ENCODE measurements around the gene COX19. TPM values are rescaled to one million over a fixed set of nuclear protein-coding genes. Genes with fewer than 3 reads are reported as not detected.

Gene COX19
- total RNA-seq, 1 experiment from 2014 or later: 12.3 TPM

DNA sequence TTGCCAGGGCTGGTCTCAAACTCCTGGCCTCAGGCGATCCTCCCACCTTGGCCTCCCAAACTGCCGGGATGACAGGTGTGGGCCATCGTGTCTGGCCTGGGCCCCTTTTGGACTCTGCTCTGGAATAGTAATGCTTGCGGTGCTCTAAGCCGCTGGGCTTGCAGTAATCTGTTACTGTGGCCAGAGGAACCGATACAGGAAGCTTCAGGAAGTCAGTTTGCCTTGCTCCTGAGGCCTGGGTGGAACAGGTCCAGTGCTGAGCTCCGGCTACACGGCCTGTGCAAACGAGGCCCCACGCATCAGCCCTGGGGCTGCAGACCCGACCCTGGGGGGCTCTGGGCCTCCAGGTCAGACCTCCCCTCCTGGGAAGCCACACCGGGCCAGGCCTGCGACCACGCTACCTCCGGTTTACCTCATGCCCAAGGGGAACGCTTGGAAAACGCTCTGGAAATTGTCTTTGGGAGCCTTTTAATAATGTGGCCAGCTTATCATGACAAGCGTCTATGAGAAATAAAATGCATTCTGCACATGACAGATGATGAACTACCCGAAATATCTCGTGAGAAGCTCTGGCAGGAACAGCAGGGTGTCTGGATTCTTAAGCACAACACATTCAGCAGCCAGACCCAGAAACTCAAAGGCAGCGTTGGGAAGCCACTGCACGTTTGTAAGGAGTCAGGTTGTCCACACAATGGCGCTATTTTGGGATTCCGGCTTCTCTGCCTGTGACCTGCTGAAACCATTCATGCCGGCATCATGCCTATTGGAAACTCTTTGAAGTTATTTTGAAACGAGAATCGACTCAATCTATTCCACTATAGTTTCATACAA lies 10.7 kb downstream of the COX19 start:
- H3K4ac ChIP-seq (ENCODE audit: low read depth, low read length): no peak overlapping the region
- no peak overlapping the region for H4K5ac ChIP-seq (ENCODE audit: insufficient read length, low read depth, low read length)
- H3K79me2 ChIP-seq (ENCODE audit: insufficient read depth, low read length): no peaks in the 10 kb centered on the region
- H3K36me3 Mint-ChIP-seq (ENCODE audit: insufficient read depth in 1 of 3, low read depth in 3 of 3): peaks cover 0 to 29% (median 24%) of the 10 kb centered on the region in 3 experiments
- H3K56ac ChIP-seq (ENCODE audit: insufficient read length, low read depth, low read length): no peak overlapping the region
- H3K27me3 ChIP-seq (ENCODE audit: insufficient read depth, low read length): no peaks in the 10 kb centered on the region
- H3K27ac Mint-ChIP-seq: no peak overlapping the region; a peak in 1 of 7 replicates
- no peak overlapping the region for H3K23ac ChIP-seq (ENCODE audit: insufficient read length, low read depth, low read length)
- no peak overlapping the region for H3K27ac ChIP-seq (ENCODE audit: insufficient read length, low read depth, low read length)
- H3K79me1 ChIP-seq (ENCODE audit: insufficient read depth, low read depth, low read length, poor library complexity, severe bottlenecking): no peaks in the 10 kb centered on the region
- no peak overlapping the region for H3T11ph ChIP-seq (ENCODE audit: low read length)
- H3K18ac ChIP-seq (ENCODE audit: insufficient read length, low read depth, low read length): no peak overlapping the region
- no peaks in the 10 kb centered on the region for H3K23me2 ChIP-seq (ENCODE audit: insufficient read length, low read depth, low read length, poor library complexity, severe bottlenecking)
- no peak overlapping the region for H2AK5ac ChIP-seq (ENCODE audit: insufficient read length, low read length)
- H3K4me1 Mint-ChIP-seq: peaks cover 10 to 17% of the 10 kb centered on the region in 2 experiments
- H2AFZ ChIP-seq (ENCODE audit: low read length): no peak overlapping the region
- TF ChIP-seq, protein P1, sequence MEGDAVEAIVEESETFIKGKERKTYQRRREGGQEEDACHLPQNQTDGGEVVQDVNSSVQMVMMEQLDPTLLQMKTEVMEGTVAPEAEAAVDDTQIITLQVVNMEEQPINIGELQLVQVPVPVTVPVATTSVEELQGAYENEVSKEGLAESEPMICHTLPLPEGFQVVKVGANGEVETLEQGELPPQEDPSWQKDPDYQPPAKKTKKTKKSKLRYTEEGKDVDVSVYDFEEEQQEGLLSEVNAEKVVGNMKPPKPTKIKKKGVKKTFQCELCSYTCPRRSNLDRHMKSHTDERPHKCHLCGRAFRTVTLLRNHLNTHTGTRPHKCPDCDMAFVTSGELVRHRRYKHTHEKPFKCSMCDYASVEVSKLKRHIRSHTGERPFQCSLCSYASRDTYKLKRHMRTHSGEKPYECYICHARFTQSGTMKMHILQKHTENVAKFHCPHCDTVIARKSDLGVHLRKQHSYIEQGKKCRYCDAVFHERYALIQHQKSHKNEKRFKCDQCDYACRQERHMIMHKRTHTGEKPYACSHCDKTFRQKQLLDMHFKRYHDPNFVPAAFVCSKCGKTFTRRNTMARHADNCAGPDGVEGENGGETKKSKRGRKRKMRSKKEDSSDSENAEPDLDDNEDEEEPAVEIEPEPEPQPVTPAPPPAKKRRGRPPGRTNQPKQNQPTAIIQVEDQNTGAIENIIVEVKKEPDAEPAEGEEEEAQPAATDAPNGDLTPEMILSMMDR (conservative IDR thresholded peaks at IDR 0.05): peak; percentile 58
- DNase-seq: peak; percentile 66
- no peak overlapping the region for H3K4me2 ChIP-seq (ENCODE audit: insufficient read depth, insufficient read length, low read length)
- no peaks in the 10 kb centered on the region for H3K9me3 ChIP-seq (ENCODE audit: control insufficient read depth, low read depth, low read length)
- H4K20me1 ChIP-seq (ENCODE audit: control insufficient read depth, insufficient read depth, insufficient read length): no peaks in the 10 kb centered on the region
- no peak overlapping the region for H3K14ac ChIP-seq (ENCODE audit: insufficient read depth, low read length)
- H3K4me3 Mint-ChIP-seq: no peak overlapping the region
- H3K27me3 Mint-ChIP-seq (ENCODE audit: low read depth): peaks cover 4% of the 10 kb centered on the region; the same call in 1 of the 2 replicates
- H4K91ac ChIP-seq (ENCODE audit: insufficient read length, low read depth, low read length): no peak overlapping the region
- WGBS (ENCODE audit: extremely low coverage, insufficient read length, low lambda C conversion rate): no CpG with 5 or more reads among the region's 27 CpGs
- no peak overlapping the region for H4K8ac ChIP-seq (replicated peaks; ENCODE audit: insufficient read length, low read depth, low read length)
- peaks cover 0 to 3% of the 10 kb centered on the region in 2 experiments; a peak in 1 of 5 replicates for H3K9me3 Mint-ChIP-seq
- H2BK120ac ChIP-seq (ENCODE audit: low read depth, low read length, poor library complexity, severe bottlenecking): no peak overlapping the region
- H2BK5ac ChIP-seq (ENCODE audit: insufficient read length, low read length): no peak overlapping the region
- H2BK12ac ChIP-seq (ENCODE audit: insufficient read length, low read depth, low read length): no peak overlapping the region
- no peaks in the 10 kb centered on the region for H3K4me1 ChIP-seq (ENCODE audit: insufficient read depth, low read length)
- H3K9ac ChIP-seq (ENCODE audit: extremely low read depth, insufficient read length, low read length): no peak overlapping the region
- no peak overlapping the region for H2BK15ac ChIP-seq (ENCODE audit: low read depth, low read length)
- H2BK20ac ChIP-seq (ENCODE audit: low read depth, low read length, poor library complexity, severe bottlenecking): no peak overlapping the region

Measured in H9 (cell line).